DMS53 (cell line): ENCODE measurements around the gene EPO.
"Not testable (repeated sequence)": the region's sequence is repeated elsewhere in the genome, so short reads cannot be mapped to it uniquely, and the experiment has no call there.

Source experiments
- DNase-seq: peaks from one replicate; lab custom pipeline; 2025; lab: John Stamatoyannopoulos, UW

EPO gene

DNA sequence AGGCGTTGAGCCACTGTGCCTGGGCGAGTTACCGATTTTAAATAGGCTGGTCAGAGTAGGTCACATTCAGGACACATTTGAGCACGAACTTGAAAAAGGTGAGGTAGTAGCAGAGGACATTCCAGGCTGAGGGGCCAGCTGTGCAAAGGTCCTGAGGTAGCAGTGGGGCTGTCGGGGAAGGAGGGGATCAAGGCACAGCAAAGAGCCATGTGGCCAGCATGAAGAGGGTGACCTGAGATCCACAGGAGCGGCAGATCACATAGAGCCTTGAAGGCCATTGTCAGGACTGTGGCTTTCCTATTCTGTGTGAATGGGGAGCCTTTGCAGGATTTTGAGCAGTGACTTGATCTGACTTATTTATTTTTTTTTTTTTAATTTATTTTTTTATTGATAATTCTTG lies 19.7 kb downstream of the EPO start:
- no peak for DNase-seq

DNA sequence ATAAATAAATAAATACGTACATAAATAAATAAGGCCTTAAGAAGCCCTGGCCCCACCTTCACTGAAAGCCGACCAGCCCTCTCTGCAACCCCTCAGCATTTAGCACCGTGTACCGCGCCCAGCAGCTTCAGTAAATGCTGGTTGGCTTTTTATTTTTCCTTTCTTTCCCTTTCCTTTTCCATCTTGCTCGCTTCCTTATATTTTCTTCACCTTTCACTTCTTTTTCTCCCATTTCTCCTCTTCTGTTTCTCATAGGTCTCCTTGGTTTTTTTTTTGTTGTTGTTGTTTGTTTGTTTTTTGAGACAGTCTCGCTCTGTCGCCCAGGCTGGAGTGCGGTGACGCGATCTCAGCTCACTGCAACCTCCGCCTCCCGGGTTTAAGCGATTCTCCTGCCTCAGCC lies 24.3 kb downstream of the EPO start:
- no peak for DNase-seq

- no peak for DNase-seq
These were observed 24.9 kb downstream of the EPO start for GRCh38 chr7:100745184-100745583.

- no peak for DNase-seq
These were observed 32.7 kb downstream of the EPO start for GRCh38 chr7:100752994-100753393.

DNA sequence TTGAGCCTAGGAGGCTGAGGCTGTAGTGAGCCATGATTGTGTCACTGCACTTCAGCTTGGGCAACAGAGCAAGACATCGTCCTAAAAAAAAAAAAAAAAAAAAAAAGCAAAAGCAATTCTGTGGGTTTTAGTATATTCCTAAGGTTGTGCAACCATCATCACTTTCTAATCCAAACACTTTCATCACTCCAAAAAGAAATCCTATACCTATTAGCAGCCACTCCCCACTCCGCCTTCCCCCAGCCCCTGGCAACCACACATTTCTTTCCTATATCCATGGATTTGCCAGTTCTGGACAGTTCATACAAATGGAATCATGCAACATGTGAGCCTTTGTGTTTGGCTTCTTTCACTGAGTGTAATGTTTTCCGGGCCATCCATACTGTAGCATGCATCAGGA lies 33.5 kb downstream of the EPO start:
- no peak for DNase-seq

DNA sequence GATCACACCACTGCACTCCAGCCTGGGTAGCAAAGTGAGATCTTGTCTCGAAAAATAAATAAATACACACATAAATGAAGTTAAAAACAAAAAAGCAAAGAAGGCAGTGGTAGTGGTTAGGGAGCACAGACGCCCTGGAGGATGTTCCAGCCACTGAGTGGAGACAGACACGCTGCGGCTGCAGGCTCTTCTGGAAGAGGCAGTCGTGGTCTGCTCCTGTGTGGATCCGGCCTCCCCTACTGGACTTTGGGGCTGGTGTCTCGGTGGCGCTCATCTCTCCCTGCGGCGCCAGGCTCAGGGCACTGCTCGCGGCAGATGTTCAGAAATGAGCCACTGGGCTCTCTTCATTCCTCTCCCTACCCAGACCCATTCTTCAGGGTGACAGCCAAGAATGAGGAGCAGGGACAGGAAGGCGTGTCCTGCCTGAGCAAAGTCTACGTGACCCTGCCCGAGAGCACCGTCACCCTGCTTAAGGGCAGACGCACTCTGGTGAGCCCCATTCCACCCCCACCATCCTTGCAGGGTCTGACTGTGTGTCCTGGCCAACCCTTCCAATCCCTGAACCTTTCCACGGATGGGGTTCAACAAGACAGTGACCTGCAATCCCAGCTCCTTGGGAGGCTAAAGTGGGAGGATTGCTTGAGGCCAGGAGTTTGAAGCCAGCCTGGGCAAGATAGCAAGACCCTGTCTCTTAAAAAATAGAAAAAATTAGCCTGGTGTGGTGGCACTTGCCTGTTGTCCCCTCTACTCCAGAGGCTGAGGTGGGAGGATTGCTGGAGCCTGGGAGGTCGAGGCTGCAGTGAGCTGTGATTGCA lies 39.3 kb downstream of the EPO start:
- no peak for DNase-seq

DNA sequence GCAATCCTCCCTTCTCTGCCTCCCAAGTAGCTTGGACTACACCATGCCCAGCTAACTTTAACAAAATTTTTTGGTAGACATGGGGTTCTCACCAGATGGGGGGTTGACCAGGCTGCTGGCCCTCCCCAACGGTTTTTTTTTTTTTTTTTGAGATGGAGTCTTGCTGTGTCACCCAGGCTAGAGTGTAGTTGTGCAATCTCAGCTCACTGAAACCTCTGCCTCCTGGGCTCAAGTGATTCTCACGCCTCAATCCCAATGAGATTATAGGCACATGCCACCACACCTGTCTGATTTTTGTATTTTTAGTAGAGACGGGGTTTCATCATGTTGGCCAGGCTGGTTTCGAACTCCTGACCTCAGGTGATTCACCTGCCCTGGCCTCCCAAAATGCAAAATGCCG lies 42.6 kb downstream of the EPO start:
- not testable (repeated sequence) for DNase-seq

DNA sequence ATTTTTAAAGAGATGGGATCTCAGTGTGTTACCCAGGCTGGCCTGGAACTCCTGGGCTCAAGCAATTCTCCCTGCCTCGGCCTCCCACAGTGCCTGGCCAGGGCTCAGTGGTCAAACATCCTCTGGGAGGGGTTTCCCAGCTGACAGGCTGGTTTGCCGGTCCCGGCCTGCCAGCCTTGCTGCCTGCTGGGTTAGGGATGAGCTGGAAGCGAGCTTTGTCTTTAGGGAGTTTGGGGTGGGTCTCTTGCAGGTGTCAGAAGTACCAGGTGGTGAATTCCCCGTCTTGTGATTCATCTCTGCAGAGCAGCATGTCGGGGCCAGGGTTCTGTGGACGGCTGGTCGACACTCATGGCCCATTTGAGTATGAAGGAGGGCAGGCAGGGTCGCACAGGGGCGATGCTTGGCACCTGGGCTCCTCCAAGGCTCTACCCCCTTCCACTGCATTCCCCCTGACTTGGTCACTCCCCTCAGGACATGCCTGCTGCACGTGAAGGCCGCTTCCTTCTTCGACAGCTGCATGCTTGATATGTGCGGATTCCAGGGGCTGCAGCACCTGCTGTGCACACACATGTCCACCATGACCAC lies 43.4 kb downstream of the EPO start:
- DNase-seq = no peak

- DNase-seq = no peak
These were observed 44.6 kb downstream of the EPO start for GRCh38 chr7:100764841-100765240.

- DNase-seq = no peak
These were observed 45.0 kb downstream of the EPO start for GRCh38 chr7:100765250-100765649.

- DNase-seq = no peak
These were observed 48.5 kb downstream of the EPO start for GRCh38 chr7:100768784-100769183.
